Measurements from ENCODE around the gene THRSP. TPM values are rescaled to one million over a fixed set of nuclear protein-coding genes. Genes with fewer than 3 reads are reported as not detected.
A peak's percentile ranks its signal among the peaks of the same experiment; 100 is the strongest.

THRSP gene
- polyA plus RNA-seq, 1 donor (not counting 4 experiments of a cell fraction or from before 2014, with no cell fraction given), result not detected

DNA sequence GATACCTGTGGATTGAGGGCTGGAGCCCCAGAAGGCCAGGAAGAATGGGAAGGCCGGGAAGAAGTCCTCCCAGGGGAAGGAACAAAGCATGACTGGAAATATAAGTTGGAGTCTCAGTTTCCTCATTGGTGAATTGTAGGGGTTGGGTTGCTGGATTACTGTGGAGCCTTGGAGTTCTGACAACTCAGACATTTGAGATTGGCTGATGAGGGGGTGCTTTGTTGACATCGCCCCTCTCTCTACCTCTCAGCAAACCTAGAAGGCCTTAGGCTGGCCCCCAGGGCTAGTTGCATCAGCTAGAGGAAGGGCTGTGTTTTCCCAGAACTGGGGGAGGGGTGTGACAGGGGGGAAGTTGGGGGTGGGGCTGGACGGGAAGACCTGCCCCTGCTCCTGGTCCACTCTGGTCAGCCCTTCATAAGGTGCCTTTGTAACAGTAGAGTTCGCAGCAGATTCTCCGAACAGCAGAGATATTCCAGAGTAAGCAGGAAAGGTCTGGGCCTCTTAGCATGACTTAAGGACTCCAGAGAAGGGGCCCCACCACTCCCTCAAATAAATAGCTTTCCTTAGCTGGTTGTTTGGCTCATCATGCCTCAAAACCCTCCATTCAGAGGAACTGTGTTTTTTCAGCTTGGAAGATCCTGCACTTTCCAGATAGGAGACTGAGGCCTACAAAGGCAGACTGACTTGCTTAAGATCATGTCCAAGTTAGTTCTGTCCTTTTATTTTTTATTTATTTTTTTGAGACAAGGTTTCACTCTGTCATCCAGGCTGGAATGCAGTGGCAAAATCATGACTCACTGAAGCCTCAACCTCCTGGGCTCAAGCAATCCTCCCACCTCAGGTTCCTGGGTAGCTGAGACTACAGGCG lies 12.5 kb upstream of the THRSP start:
- peaks cover 6% of the 10 kb centered on the region for H3K4me1 ChIP-seq (ENCODE audit: control insufficient read depth, extremely low read depth, insufficient read depth, low read length)
- H2AFZ ChIP-seq (ENCODE audit: control insufficient read depth, low read length), result peak overlapping the region; percentile 74
- H3K79me2 ChIP-seq (ENCODE audit: control insufficient read depth, insufficient read depth, low read length), result no peaks in the 10 kb centered on the region
- TF ChIP-seq, protein P1, sequence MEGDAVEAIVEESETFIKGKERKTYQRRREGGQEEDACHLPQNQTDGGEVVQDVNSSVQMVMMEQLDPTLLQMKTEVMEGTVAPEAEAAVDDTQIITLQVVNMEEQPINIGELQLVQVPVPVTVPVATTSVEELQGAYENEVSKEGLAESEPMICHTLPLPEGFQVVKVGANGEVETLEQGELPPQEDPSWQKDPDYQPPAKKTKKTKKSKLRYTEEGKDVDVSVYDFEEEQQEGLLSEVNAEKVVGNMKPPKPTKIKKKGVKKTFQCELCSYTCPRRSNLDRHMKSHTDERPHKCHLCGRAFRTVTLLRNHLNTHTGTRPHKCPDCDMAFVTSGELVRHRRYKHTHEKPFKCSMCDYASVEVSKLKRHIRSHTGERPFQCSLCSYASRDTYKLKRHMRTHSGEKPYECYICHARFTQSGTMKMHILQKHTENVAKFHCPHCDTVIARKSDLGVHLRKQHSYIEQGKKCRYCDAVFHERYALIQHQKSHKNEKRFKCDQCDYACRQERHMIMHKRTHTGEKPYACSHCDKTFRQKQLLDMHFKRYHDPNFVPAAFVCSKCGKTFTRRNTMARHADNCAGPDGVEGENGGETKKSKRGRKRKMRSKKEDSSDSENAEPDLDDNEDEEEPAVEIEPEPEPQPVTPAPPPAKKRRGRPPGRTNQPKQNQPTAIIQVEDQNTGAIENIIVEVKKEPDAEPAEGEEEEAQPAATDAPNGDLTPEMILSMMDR (optimal IDR thresholded peaks at IDR 0.05 in 1 of 3, IDR thresholded peaks at IDR 0.05 in 1 of 3, conservative IDR thresholded peaks at IDR 0.05 in 1 of 3; ENCODE audit: extremely low read depth in 1 of 3, insufficient read depth in 2 of 3, low read length in 3 of 3), result no peak
- TF ChIP-seq EZH2 (IDR thresholded peaks at IDR 0.05; ENCODE audit: low read length), result no peak
- FAIRE-seq, result no peak
- no peaks in the 10 kb centered on the region for H3K9me1 ChIP-seq (ENCODE audit: control insufficient read depth, extremely low read depth, insufficient read depth, low read length)
- dilution Hi-C loops (cut with MboI; ENCODE audit: extremely low pct_ligation_motif_present, low sequenced_read_pairs), result no loop called here
- no peak overlapping the region for H3K4me2 ChIP-seq (ENCODE audit: control insufficient read depth, extremely low read depth, insufficient read depth, low read depth, low read length)
- H4K20me1 ChIP-seq (ENCODE audit: control insufficient read depth, extremely low read depth, insufficient read depth, low read length), result no peaks in the 10 kb centered on the region
- H3K4me3 ChIP-seq (ENCODE audit: control insufficient read depth in 2 of 3, extremely low read depth in 1 of 3, insufficient read depth in 2 of 3, low read depth in 1 of 3, low read length in 3 of 3), result no peak overlapping the region
- H3K9me3 ChIP-seq (ENCODE audit: control insufficient read depth, low read depth, low read length), result no peaks in the 10 kb centered on the region
- no peak for DNase-seq (ENCODE audit: low read depth, low spot score)
- no peak overlapping the region for H3K9ac ChIP-seq (ENCODE audit: control insufficient read depth, extremely low read depth, insufficient read depth, low read length)
- no peaks in the 10 kb centered on the region for H3K27me3 ChIP-seq (ENCODE audit: control insufficient read depth, extremely low read depth, insufficient read depth, low read length)
- peak overlapping the region; percentile 44 for H3K27ac ChIP-seq (ENCODE audit: control insufficient read depth, insufficient read depth, low read length)
- no peaks in the 10 kb centered on the region for H3K36me3 ChIP-seq (ENCODE audit: control insufficient read depth in 2 of 2, extremely low read depth in 1 of 2, insufficient read depth in 2 of 2, low read length in 2 of 2)

- DNase-seq (ENCODE audit: low read depth, low spot score) (no peak), FAIRE-seq (no peak)
- Histone ChIP-seq H3K9me1 (ENCODE audit: control insufficient read depth, extremely low read depth, insufficient read depth, low read length) (no peaks in the 10 kb centered on the region), H4K20me1 (ENCODE audit: control insufficient read depth, extremely low read depth, insufficient read depth, low read length) (no peaks in the 10 kb centered on the region), H3K4me3 (ENCODE audit: control insufficient read depth in 2 of 3, extremely low read depth in 1 of 3, insufficient read depth in 2 of 3, low read depth in 1 of 3, low read length in 3 of 3) (no peak overlapping the region), H3K27ac (ENCODE audit: control insufficient read depth, insufficient read depth, low read length) (no peak overlapping the region), H3K36me3 (ENCODE audit: control insufficient read depth in 2 of 2, extremely low read depth in 1 of 2, insufficient read depth in 2 of 2, low read length in 2 of 2) (no peaks in the 10 kb centered on the region), H3K9ac (ENCODE audit: control insufficient read depth, extremely low read depth, insufficient read depth, low read length) (no peak overlapping the region), H3K27me3 (ENCODE audit: control insufficient read depth, extremely low read depth, insufficient read depth, low read length) (no peaks in the 10 kb centered on the region), H3K79me2 (ENCODE audit: control insufficient read depth, insufficient read depth, low read length) (no peaks in the 10 kb centered on the region), H3K9me3 (ENCODE audit: control insufficient read depth, low read depth, low read length) (no peaks in the 10 kb centered on the region), H3K4me1 (ENCODE audit: control insufficient read depth, extremely low read depth, insufficient read depth, low read length) (peaks cover 3% of the 10 kb centered on the region), H3K4me2 (ENCODE audit: control insufficient read depth, extremely low read depth, insufficient read depth, low read depth, low read length) (no peak overlapping the region), H2AFZ (ENCODE audit: control insufficient read depth, low read length) (no peak overlapping the region)
- no peak for TF ChIP-seq EZH2 (IDR thresholded peaks at IDR 0.05; ENCODE audit: low read length)
- TF ChIP-seq, protein P1 (optimal IDR thresholded peaks at IDR 0.05 in 1 of 3, IDR thresholded peaks at IDR 0.05 in 1 of 3, conservative IDR thresholded peaks at IDR 0.05 in 1 of 3; ENCODE audit: extremely low read depth in 1 of 3, insufficient read depth in 2 of 3, low read length in 3 of 3), result no peak
- dilution Hi-C loops (cut with MboI; ENCODE audit: extremely low pct_ligation_motif_present, low sequenced_read_pairs), result no loop called here
These were observed 8.7 kb upstream of the THRSP start for GRCh38 chr11:78054971-78055370.
